ENCODE measurements around the gene RABGAP1L.
"Not testable (repeated sequence)": the region's sequence is repeated elsewhere in the genome, so short reads cannot be mapped to it uniquely, and the experiment has no call there.

The RABGAP1L gene

GRCh38 chr1:174204697-174205308, 45.5 kb downstream of the RABGAP1L start:
- DNase-seq, result no peak

- peak; percentile 22 for DNase-seq
Measured at GRCh38 chr1:174206148-174206836, 47.0 kb downstream of the RABGAP1L start.

GRCh38 chr1:174209347-174210187, 50.2 kb downstream of the RABGAP1L start:
- no peak for DNase-seq

GRCh38 chr1:174211486-174211885, 52.2 kb downstream of the RABGAP1L start:
- DNase-seq, result no peak

- no peak for DNase-seq
Measured at GRCh38 chr1:174215766-174216165, 56.4 kb downstream of the RABGAP1L start.

GRCh38 chr1:174217248-174217647, 57.9 kb downstream of the RABGAP1L start:
- DNase-seq, result no peak

GRCh38 chr1:174217787-174218574, 58.7 kb downstream of the RABGAP1L start:
- DNase-seq, result no peak

- no peak for DNase-seq
Measured at GRCh38 chr1:174218983-174219382, 59.7 kb downstream of the RABGAP1L start.

- DNase-seq, result no peak
Measured at GRCh38 chr1:174219606-174220370, 60.5 kb downstream of the RABGAP1L start.

GRCh38 chr1:174221681-174222080, 62.4 kb downstream of the RABGAP1L start:
- DNase-seq, result no peak

- DNase-seq, result no peak
Measured at GRCh38 chr1:174222166-174222949, 63.0 kb downstream of the RABGAP1L start.

- DNase-seq, result no peak
Measured at GRCh38 chr1:174224641-174225040, 65.3 kb downstream of the RABGAP1L start.

GRCh38 chr1:174225499-174226204, 66.3 kb downstream of the RABGAP1L start:
- DNase-seq, result no peak

GRCh38 chr1:174230399-174230798, 71.1 kb downstream of the RABGAP1L start:
- DNase-seq, result no peak

- DNase-seq, result no peak
Measured at GRCh38 chr1:174232761-174233160, 73.4 kb downstream of the RABGAP1L start.

GRCh38 chr1:174238845-174239501, 79.7 kb downstream of the RABGAP1L start:
- not testable (repeated sequence) for DNase-seq

- no peak for DNase-seq
Measured at GRCh38 chr1:174239541-174239940, 80.2 kb downstream of the RABGAP1L start.

- no peak for DNase-seq
Measured at GRCh38 chr1:174242856-174243255, 83.5 kb downstream of the RABGAP1L start.

- DNase-seq, result no peak
Measured at GRCh38 chr1:174243451-174244000, 84.2 kb downstream of the RABGAP1L start.

GRCh38 chr1:174244017-174244416, 84.7 kb downstream of the RABGAP1L start:
- no peak for DNase-seq

Measured in GF-D8 (cell line).